Retina (tissue), 1 donor: ENCODE results near the gene EPYC.

ENCODE experiments used
- DNase-seq: peaks from one replicate; pipeline ENCODE4 v3.0.0-alpha.2; 2016

Gene EPYC

GRCh38 chr12:90954428-90954827 is 50.3 kb downstream of the EPYC start:
- no peak for DNase-seq

- no peak for DNase-seq
Measured at GRCh38 chr12:90953956-90954421, 50.8 kb downstream of the EPYC start.

- no peak for DNase-seq
Measured at GRCh38 chr12:90951432-90952105, 53.2 kb downstream of the EPYC start.

GRCh38 chr12:90947869-90948268 is 56.9 kb downstream of the EPYC start:
- no peak for DNase-seq

- no peak for DNase-seq
Measured at GRCh38 chr12:90945070-90945649, 59.6 kb downstream of the EPYC start.

GRCh38 chr12:90943255-90943654 is 61.5 kb downstream of the EPYC start:
- no peak for DNase-seq

GRCh38 chr12:90940872-90941499 is 63.8 kb downstream of the EPYC start:
- no peak for DNase-seq

- DNase-seq, result no peak
Measured at GRCh38 chr12:90939382-90939781, 65.4 kb downstream of the EPYC start.

GRCh38 chr12:90938451-90938850 is 66.3 kb downstream of the EPYC start:
- no peak for DNase-seq

- DNase-seq, result no peak
Measured at GRCh38 chr12:90937651-90938050, 67.1 kb downstream of the EPYC start.

- no peak for DNase-seq
Measured at GRCh38 chr12:90936230-90937005, 68.4 kb downstream of the EPYC start.

- DNase-seq, result no peak
Measured at GRCh38 chr12:90925562-90925961, 79.2 kb downstream of the EPYC start.

- DNase-seq, result no peak
Measured at GRCh38 chr12:90924406-90924805, 80.4 kb downstream of the EPYC start.

GRCh38 chr12:90922145-90922627 is 82.6 kb downstream of the EPYC start:
- DNase-seq, result no peak

- no peak for DNase-seq
Measured at GRCh38 chr12:90921536-90921935, 83.2 kb downstream of the EPYC start.

GRCh38 chr12:90920222-90920621 is 84.5 kb downstream of the EPYC start:
- no peak for DNase-seq

- DNase-seq, result no peak
Measured at GRCh38 chr12:90917431-90917830, 87.3 kb downstream of the EPYC start.

- no peak for DNase-seq
Measured at GRCh38 chr12:90916516-90916915, 88.3 kb downstream of the EPYC start.

- DNase-seq, result no peak
Measured at GRCh38 chr12:90915353-90915752, 89.4 kb downstream of the EPYC start.
